Vagina (tissue), 2 donors: ENCODE data around the gene OPN1LW. TPM values are rescaled to one million over a fixed set of nuclear protein-coding genes. Genes with fewer than 3 reads are reported as not detected.
"Not testable (repeated sequence)": the region's sequence is repeated elsewhere in the genome, so short reads cannot be mapped to it uniquely, and the experiment has no call there.

Source experiments
- DNase-seq, 2 donors: peaks; one replicate each; pipeline ENCODE4 v3.0.0-alpha.2; 2017; ENCODE audit errors: extremely low spot score in 2 of 2
- H3K27ac ChIP-seq: fragments of 200-600 bp; sonication (generic); one replicate; pipeline ENCODE4 v1.5.1; 2019
- H3K27me3 ChIP-seq: fragments of 200-600 bp; sonication (generic); one replicate; pipeline ENCODE4 v1.5.1; 2019
- H3K36me3 ChIP-seq, 2 donors: fragments of 200-600 bp; sonication (generic); one replicate each; pipeline ENCODE4 v1.5.1; 2017 to 2019
- H3K4me1 ChIP-seq: fragments of 200-600 bp; sonication (generic); one replicate; pipeline ENCODE4 v1.5.1; 2019
- H3K4me3 ChIP-seq, 2 donors: fragments of 200-600 bp; sonication (generic); 1 replicate in 1 of 2; 2 replicates in 1 of 2; pipeline ENCODE4 v1.5.1; 2016 to 2019
- H3K9me3 ChIP-seq: fragments of 200-600 bp; sonication (generic); one replicate; pipeline ENCODE4 v1.5.1; 2019
- POLR2A ChIP-seq, 2 donors: fragments of 450-650 bp; IDR thresholded peaks; one replicate each; pipeline ENCODE4 v1.6.1; 2017; ENCODE audit warnings: antibody characterized with exemption in 2 of 2, mild to moderate bottlenecking in 2 of 2, moderate library complexity in 2 of 2
- POLR2AphosphoS5 ChIP-seq, 2 donors: sonication (generic); formaldehyde crosslinking; IDR thresholded peaks; one replicate each; pipeline ENCODE4 v1.9.0; 2017; ENCODE audit warnings: antibody characterized with exemption in 2 of 2, mild to moderate bottlenecking in 2 of 2, low read depth in 1 of 2; ENCODE audit not compliant: insufficient read depth in 1 of 2
- intact Hi-C: fragments of 100-400 bp; cut with DNase I; formaldehyde crosslinking; loops from one replicate; pipeline ENCODE4 v1.15.1; 2023
- total RNA-seq: library from RNA; depleted of rRNA; stranded (reverse); fragments of >200 nt; gene quantifications from one replicate; pipeline ENCODE4 v1.2.3, GENCODE V29; 2016
- TF ChIP-seq, protein P1 (sequence below), 3 experiments: fragments of 450-650 bp in 2 of 3; fragments of 200-600 bp in 1 of 3; sonication (generic) in 1 of 3; IDR thresholded peaks; one replicate each; pipeline ENCODE4 v1.5.1; 2017 to 2019; ENCODE audit warnings: antibody characterized with exemption in 3 of 3, mild to moderate bottlenecking in 2 of 3, moderate library complexity in 2 of 3

OPN1LW gene
- total RNA-seq: not detected

DNA sequence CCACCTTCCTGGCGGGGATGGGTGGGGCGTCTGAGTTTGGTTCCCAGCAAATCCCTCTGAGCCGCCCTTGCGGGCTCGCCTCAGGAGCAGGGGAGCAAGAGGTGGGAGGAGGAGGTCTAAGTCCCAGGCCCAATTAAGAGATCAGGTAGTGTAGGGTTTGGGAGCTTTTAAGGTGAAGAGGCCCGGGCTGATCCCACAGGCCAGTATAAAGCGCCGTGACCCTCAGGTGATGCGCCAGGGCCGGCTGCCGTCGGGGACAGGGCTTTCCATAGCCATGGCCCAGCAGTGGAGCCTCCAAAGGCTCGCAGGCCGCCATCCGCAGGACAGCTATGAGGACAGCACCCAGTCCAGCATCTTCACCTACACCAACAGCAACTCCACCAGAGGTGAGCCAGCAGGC is at the start of gene OPN1LW:
Gene OPN1LW (plus strand): TSS at position 234 of the 400 bp plus-strand sequence. CDS start 41 bp downstream, at position 275.
- DNase-seq, H3K4me3 ChIP-seq, H3K27me3 ChIP-seq, H3K4me1 ChIP-seq, H3K9me3 ChIP-seq, intact Hi-C loops, H3K27ac ChIP-seq, H3K36me3 ChIP-seq: not testable (repeated sequence)

DNA sequence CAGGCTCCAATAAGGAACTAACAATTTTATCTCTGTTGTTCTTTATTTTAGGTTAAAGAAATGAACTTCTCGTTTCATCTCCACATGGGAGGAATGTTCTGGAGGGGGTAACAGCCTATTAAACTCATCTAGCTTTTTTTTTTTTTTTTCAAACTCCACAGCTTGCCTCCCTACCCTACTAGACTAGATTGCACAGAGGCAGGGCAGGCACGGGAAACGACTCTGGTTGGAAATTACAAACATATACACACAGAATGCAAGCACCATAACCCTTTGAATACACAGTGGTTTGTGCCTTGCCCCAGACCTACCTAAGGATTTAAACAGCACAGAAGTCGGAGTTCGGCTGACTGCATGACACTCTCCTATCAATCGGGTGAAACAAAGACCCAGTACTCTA is 49.2 kb upstream of the OPN1LW start:
- peak overlapping the region; percentile 2 to 26 for H3K4me3 ChIP-seq
- H3K36me3 ChIP-seq: no peaks in the 10 kb centered on the region
- H3K4me1 ChIP-seq: peaks cover 37% of the 10 kb centered on the region
- no peaks in the 10 kb centered on the region for H3K9me3 ChIP-seq
- no peaks in the 10 kb centered on the region for H3K27me3 ChIP-seq
- TF ChIP-seq POLR2A (IDR thresholded peaks at IDR 0.05): no peak
- no peak for TF ChIP-seq POLR2AphosphoS5 (IDR thresholded peaks at IDR 0.05; ENCODE audit: insufficient read depth in 1 of 2, low read depth in 1 of 2)
- TF ChIP-seq, protein P1, sequence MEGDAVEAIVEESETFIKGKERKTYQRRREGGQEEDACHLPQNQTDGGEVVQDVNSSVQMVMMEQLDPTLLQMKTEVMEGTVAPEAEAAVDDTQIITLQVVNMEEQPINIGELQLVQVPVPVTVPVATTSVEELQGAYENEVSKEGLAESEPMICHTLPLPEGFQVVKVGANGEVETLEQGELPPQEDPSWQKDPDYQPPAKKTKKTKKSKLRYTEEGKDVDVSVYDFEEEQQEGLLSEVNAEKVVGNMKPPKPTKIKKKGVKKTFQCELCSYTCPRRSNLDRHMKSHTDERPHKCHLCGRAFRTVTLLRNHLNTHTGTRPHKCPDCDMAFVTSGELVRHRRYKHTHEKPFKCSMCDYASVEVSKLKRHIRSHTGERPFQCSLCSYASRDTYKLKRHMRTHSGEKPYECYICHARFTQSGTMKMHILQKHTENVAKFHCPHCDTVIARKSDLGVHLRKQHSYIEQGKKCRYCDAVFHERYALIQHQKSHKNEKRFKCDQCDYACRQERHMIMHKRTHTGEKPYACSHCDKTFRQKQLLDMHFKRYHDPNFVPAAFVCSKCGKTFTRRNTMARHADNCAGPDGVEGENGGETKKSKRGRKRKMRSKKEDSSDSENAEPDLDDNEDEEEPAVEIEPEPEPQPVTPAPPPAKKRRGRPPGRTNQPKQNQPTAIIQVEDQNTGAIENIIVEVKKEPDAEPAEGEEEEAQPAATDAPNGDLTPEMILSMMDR (IDR thresholded peaks at IDR 0.05): no peak
- intact Hi-C loops: no loop called here
- H3K27ac ChIP-seq: peak overlapping the region; percentile 97
- no peak for DNase-seq

DNA sequence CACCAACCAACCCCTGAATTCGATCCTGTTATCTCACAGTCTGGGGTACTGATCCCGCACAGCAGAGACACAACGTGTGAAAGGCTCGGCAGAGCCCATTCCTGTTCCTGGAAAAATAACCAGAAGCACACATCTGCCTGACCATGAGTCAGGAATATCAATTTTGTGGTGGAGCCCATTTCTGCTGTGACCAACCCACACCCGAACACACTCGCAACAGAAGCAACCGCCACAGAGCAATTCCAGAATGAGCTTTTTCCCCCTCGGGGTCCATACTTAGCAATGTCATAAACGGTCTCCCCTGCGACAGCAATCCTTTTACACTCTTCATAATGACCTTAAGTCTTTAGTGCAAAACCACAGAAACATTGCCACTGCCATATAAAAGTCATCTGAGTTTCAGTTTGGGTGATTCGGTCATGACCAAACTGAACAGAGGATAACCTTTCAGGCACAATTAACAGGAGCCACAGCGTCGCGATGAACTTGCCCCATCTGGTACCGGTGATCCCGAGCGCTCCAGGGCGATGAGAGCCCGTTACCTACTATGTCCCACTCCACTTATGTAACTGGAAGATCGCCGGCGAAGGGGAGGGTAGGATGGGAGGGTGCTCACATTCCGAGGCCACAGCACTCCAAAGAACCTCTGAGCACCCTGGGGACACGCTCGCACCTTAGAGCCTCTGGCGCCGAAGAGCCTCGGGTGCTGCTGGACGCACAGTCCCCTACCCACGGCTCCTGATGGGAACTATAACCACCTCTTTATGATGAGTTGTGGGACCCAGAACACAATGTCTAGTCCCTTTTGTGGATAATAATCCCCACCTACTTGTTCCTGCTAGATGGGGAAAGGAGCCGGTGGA is 47.7 kb upstream of the OPN1LW start:
- DNase-seq: no peak
- Histone ChIP-seq H3K9me3 (no peaks in the 10 kb centered on the region), H3K4me1 (peaks cover 31% of the 10 kb centered on the region), H3K27ac (peak overlapping the region; percentile 97), H3K4me3 (peak overlapping the region; percentile 67 to 68), H3K27me3 (no peaks in the 10 kb centered on the region), H3K36me3 (no peaks in the 10 kb centered on the region)
- TF ChIP-seq, protein P1 (IDR thresholded peaks at IDR 0.05): no peak
- no peak for TF ChIP-seq POLR2AphosphoS5 (IDR thresholded peaks at IDR 0.05; ENCODE audit: insufficient read depth in 1 of 2, low read depth in 1 of 2)
- TF ChIP-seq POLR2A (IDR thresholded peaks at IDR 0.05): no peak
- intact Hi-C loops: no loop called here

DNA sequence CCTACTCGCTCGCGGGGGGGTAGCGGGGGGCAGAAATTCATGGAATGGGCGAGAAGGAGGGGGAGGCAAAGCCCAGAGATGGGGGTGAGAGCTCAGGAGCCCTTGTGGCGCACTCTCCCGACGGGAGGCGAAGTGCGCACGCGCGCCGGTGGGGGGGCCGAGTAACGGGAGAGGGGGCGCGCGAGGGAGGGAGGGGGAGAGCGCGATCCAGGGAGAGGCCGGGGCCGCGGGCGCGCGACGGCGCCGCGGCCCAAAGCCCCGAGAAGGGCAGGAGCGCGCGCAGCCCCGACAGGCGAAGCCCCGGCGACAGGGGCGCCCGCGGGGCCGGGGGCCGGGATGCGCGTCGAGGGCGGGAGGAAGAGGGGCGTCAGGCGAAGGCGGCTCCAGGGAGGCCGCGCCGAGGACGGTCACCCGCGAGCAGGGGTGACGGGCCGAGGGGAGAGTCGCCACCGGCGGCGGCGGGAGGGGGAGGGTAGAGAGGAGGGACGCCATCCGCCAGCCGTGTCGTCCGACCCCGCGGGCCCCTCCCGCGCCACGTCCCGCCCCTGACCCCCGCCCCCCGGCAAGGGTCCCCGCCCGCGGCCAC is 46.9 kb upstream of the OPN1LW start:
- TF ChIP-seq POLR2A (IDR thresholded peaks at IDR 0.05) (no peak), POLR2AphosphoS5 (IDR thresholded peaks at IDR 0.05; ENCODE audit: insufficient read depth in 1 of 2, low read depth in 1 of 2) (no peak)
- TF ChIP-seq, protein P1 (IDR thresholded peaks at IDR 0.05): no peak
- no peak for DNase-seq
- intact Hi-C loops: no loop called here
- Histone ChIP-seq H3K27me3 (no peaks in the 10 kb centered on the region), H3K36me3 (no peaks in the 10 kb centered on the region), H3K9me3 (no peaks in the 10 kb centered on the region), H3K27ac (peak overlapping the region; percentile 97), H3K4me3 (peak overlapping the region; percentile 67 to 68), H3K4me1 (peaks cover 25% of the 10 kb centered on the region)

DNA sequence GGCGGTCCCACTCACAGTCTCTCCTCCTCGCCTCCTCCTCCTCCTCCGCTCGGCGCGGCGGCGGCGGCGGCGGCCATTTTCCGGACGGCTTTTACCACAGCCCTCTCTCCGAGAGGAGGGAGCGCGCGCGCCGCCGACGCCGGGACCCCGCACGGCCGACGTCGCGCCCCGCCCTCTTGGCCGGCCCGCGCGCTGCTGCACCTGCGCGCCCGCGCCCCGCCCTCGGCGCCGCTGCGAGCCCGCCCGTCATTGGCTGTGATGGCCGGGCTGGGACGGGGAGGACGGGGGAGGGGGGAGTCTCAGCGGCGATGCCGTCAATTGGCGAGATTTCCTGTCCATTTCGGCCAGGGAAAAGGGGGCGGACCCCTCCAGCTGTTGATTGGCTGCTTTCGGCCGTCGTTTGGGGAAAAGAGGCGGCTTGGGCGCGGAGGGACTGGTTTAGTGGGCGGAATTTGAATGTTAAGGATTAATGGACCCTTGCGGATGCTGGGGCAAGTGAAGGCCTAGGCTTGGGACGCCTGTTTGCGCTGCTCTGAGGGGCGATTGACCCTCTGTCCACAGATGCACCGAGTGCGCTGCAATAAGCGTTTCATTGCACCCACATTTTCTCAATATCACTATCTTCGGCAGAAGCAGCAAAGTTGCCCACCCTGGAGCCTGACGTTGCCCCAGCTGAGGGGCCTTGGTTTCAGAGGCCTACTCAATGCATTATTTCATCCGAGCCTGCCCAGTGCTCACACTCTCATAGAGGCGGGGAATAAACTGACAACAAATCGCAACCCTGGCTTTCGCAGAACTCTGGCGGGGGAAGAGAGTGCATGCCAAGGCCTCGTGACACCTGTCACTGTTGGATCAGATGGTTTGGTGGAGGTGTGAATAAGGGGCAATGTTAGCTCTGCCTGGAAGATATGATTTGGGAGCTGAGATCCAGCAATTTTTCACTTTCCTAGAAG is 46.2 kb upstream of the OPN1LW start, which contains the start of gene MECP2:
Gene MECP2 (minus strand): TSS at position 129 of the 953 bp plus-strand sequence.
- Histone ChIP-seq H3K9me3 (no peaks in the 10 kb centered on the region), H3K4me3 (peak within 1 kb of the TSS; percentile 67 to 68), H3K36me3 (no peaks in the 10 kb centered on the region), H3K4me1 (peaks cover 17% of the 10 kb centered on the region), H3K27ac (peak within 1 kb of the TSS; percentile 97), H3K27me3 (no peaks in the 10 kb centered on the region)
- DNase-seq: no peak
- intact Hi-C loops: no loop called here
- peak in 1 of 2 donors; percentile 48 for TF ChIP-seq POLR2A (IDR thresholded peaks at IDR 0.05)
- TF ChIP-seq, protein P1 (IDR thresholded peaks at IDR 0.05): no peak
- peak in 1 of 2 donors; percentile 49 for TF ChIP-seq POLR2AphosphoS5 (IDR thresholded peaks at IDR 0.05; ENCODE audit: insufficient read depth in 1 of 2, low read depth in 1 of 2)
